SHP77 treated with DMSO at 0.1 percent for 48 hours (cell line): Measurements from ENCODE around the gene ZNF385B.

Experiments used
- DNase-seq: peaks from one replicate; lab custom pipeline; 2025; lab: John Stamatoyannopoulos, UW

The ZNF385B gene

DNA sequence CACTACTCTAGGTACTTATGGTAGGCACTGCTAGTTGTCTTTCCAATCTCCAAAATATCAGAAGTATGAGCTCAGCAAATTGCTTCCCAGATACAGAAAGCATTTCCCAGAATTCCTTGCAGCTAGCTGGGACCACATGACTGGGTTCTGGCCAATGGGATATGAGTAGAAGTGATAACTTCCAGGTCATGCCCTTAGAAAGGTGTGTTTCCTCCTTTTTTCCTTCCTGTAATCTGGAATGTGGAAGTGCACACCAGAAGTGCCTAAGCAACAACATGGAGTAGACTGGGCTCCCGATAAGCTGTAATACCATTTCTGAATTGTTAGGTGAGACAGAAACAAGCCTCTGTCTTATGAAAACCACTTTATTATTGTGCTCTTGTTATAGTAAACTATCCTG is 279.8 kb downstream of the ZNF385B start:
- DNase-seq, result no peak

DNA sequence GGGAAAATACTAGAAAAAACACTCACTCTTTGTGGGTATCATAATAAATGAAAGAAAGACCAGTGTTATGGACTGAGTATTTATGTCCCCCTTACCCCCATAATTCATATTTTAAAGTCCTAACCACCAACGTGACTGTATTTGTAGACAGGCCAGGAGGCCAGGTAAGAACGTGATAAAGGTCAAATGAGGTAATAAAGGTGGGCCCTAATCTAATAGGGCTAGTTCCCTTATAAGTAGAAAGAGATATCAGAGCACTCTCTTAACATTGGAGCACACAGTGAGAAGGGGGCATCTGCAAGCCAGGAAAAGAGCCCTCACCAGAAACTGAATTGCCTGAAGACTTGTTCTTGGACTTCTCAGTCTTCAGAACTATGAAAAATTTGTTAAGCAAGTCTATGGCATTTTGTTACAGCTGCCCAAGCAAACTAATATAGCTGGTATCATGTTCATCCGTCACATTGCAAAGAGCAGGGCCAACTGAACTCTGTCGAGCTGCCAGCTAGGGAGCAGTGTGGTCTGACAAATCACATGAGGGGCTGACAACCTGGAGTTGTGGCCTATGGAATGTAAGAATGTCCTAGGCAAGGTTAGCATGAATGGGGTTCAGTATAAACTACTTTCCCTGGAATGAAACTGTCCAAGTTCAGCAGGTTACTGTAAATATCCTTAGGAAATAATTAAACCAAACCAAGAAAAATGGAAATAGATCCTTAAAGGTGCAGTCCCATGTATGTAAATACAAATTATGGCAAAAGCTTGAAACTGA is 280.9 kb downstream of the ZNF385B start:
- no peak for DNase-seq

DNA sequence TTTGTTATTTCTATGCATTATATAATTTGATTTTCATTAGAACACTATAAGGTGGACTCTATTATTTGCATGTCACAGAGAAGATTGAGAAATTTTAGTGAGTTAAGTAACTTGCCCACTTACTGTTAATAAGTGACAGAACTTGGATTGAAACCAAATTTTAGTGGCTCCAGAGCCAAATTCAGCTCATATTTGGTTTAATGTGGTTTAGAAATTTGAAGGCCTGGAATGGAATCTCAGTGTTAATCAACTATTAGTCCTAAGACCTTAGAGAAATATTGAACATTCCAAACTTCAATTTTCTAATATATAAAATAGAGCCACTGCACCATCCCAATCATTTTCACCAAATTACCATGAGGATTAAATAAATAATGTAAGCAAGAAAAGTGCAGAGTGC is 281.6 kb downstream of the ZNF385B start:
- no peak for DNase-seq

DNA sequence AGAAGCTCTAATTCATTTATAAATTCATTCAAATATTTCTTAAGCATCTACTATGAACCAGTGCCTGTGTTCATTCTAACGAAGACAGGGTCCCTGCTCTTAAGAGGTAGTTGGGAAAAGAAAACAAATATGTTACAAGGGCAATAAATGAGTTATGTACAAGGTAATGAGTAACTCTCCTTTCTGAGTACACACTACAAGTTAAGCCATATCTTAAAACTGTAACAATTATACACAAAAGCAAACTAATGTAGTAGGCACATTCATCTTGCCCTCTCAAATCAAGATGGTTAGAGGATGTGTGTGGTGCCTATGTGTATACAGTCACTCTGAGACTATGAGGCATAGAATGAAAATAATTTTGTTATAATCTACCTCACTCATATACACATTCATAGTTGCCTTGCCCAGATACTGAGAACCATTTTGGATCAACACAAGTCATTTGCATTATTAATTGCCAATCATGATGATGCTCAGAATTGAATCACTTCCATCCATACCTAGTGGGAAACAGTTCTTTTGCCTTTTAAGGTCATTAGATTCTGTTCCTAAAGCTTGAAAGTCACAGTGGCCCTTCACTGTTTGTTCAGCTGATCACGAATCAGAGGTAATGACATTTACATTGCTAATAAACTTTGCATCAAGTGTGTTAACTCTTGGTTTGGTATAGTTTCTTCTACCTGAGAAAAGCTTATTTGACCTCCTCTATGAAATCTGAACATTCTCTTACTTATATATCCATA is 283.1 kb downstream of the ZNF385B start:
- no peak for DNase-seq

GRCh38 chr2:179574061-179574519 is 287.3 kb downstream of the ZNF385B start:
- no peak for DNase-seq

DNA sequence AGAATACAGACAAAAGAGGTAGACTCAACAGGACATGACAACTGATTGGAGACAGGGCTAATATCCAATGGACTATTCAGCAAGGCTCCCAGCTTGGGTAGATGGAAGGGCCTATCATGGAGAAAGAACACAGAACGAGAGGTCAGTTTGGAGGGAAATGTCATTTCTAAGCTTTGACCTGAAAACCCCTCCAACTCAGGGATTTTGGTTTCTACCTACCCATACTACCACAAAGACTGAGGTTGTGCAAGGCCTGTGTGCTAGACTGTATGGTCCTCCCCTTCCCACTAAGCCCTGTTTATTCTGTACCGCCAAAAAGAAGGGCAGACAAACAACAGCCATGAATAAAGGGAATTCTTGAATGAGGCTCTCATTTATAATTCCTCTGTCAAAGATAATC is 288.9 kb downstream of the ZNF385B start:
- DNase-seq, result no peak

GRCh38 chr2:179571721-179572120 is 289.7 kb downstream of the ZNF385B start:
- DNase-seq, result no peak

- DNase-seq, result no peak
Measured at GRCh38 chr2:179571252-179571651, 290.2 kb downstream of the ZNF385B start.

GRCh38 chr2:179569831-179570233 is 291.6 kb downstream of the ZNF385B start:
- no peak for DNase-seq

DNA sequence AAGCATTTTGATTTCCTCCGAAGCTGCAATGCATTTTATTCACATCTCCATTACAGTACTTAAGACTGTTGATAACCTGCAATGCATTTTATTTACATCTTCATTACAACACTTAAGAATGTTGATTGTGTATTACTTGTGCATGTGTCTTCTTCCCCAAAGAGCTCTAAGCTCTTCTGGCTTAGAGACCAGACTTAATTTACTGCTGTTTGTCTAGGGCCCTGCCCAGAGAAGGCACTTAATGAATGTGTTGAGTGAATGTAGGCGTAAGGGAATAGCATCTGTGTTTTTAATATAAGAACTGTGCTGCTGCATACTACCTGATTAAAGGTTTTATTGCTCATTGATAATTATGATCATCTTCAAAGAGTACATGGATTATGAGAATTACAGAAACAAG is 295.6 kb downstream of the ZNF385B start:
- DNase-seq, result no peak

GRCh38 chr2:179562330-179562885 is 299.0 kb downstream of the ZNF385B start:
- no peak for DNase-seq

- DNase-seq, result no peak
Measured at GRCh38 chr2:179561702-179562101, 299.7 kb downstream of the ZNF385B start.

DNA sequence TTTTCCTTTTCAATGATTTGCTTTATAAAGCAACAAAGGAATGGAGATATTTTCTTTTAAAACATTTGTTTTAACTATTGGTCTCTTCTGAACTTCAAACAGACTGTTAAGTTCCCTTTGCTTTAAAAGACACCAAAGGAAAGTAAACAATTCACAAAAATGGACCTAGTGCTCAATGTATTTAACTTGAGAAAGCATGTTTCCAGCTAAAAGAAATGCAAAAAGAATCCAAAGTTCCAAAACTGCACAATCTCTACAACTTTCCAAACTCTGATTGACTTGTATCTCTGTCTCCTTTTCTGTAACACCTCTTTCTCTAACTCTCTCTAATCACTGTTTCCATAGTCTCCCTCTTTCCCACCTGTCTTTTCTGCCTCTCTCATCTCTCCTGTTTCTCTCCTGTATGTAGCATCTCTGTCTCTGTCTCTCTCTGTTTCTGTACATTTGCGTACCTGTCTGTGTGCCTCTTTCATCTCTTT is 301.1 kb downstream of the ZNF385B start:
- no peak for DNase-seq

DNA sequence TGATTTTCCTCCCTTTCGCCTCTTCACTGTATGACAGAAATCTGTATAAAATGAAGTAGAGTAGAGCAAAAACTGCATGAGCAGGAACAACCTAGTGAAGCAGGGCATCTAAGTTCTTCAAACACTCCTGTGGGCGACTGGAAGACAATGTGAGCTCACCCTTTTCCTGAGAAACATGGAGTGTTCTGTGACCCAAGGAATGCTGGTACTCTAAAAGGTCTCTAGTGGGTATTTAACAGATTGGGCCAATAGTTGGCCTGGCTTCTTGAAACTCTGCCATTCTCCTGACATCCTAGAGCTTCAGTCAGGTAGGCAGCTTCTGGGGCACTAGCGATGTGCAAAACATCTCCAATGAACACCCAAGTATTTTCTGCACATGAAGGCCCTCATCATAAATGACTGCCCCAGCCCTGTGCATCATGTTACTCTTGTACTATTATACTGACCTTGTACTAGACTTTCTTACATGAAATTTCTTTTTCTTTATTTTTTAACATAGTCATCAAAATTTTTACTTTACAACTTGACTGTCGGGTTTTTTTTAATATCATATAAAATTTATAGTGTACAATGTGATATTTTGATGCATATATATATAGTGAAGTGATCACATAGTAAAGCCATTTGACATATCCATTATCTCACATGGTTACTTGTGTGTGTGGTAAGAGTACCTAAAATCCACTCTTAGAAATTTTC is 302.2 kb downstream of the ZNF385B start:
- no peak for DNase-seq

GRCh38 chr2:179558010-179558934 is 303.1 kb downstream of the ZNF385B start:
- DNase-seq, result no peak

- no peak for DNase-seq
Measured at GRCh38 chr2:179556425-179556824, 305.0 kb downstream of the ZNF385B start.

DNA sequence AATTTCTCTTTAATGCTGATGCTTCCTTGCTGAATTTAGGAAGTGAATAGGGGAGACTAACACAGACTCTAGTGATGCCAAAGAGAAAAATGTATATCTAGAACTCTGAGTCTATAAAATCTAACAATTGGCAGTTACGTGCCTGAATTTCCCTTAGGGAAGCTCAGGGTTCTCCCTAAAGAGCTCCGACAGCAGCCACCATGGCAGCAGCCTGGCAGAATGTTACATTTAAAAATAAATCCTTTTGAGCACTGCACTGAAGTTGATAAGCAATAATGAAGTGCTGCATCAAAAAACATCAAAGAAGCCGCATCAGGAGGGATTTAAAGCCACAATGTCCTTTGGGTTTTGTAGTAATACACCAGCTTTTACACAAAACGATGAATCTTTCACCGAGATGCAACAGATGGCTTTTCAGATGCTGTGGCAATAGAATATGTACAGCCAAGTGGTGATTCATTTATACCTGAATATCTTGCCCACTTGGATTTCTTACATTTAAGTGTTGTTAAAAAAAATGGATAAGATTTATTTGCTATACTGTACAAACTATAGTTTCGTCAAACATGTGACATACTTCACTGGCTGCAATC is 305.6 kb downstream of the ZNF385B start:
- DNase-seq, result no peak

DNA sequence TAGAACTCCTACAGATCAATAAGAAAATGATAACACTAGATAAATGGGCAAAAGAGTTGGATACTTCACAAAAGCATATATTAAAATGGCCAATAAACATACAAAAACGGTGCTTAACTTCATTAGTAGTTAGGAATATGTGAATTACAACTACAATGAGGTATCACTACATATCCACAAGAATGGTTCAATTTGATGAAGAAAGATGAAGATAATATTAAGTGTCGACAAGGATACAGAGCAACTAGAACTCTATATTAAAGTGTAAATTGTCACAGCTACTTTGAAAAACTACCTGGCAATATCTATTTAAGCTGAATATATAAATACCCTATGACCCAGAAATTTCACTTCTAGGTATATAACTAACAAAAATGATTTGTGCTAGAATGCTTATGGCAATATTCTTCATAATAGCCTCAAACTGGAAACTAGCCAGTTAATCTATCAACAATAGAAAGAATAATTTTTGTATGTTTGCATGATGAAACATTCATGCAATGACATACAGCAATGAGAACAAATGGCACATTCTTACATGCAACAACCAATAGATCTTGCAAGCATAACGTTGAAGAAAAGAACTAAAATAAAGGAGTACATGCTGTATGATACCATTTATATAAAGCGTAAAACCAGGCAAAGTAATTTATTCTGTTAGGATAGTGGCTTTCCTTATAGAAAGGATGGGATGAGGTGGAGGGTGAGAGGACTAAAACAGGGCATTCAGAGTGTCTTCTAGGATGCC is 306.6 kb downstream of the ZNF385B start:
- no peak for DNase-seq

GRCh38 chr2:179553382-179553781 is 308.0 kb downstream of the ZNF385B start:
- DNase-seq, result no peak

- no peak for DNase-seq
Measured at GRCh38 chr2:179551539-179552045, 309.8 kb downstream of the ZNF385B start.
